ENCODE results near the gene LEMD2. TPM values are rescaled to one million over a fixed set of nuclear protein-coding genes. Genes with fewer than 3 reads are reported as not detected.

LEMD2 gene
- total and polyA plus RNA-seq, 2 donors (not counting 1 experiment from before 2014, with no cell fraction given), result 25.7 to 61.9 TPM

DNA sequence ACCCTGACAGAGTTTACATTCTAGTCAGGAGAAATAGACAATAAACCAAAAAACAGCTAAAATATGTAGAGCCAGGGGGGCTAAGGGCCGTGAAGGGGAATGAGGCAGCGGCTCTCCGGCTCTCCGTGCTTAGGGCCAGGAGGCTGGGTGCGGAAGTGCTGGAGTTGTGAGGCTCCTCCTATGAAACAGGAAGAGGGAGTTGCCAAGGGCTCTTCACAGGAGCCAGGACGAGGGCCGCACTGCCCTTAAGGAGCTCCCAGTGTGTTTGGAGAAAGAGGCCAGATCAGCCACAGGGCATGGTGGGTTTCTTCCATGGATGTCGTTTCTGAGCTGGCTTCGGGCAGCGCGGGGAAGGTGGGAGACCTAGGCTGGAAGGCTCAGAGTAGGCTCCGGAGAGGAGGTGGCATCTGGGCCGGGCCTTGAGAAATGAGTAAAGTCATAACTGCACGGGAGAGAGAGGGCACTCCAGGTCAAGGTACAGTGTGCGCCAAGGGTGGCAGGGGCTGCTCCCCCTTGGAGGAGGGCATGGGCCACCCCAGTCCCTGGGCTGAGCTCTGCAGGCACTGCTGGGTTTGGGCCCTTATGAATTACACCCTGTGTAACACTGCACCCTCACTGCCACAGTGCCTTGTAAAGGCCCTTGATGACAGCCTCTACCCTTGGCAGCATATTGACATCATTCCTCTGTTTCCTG, 35.7 kb upstream of the LEMD2 start:
- Histone ChIP-seq H3K9ac (ENCODE audit: insufficient read depth, low read length) (no peak overlapping the region), H3K27ac (ENCODE audit: insufficient read depth, low read length) (no peak overlapping the region), H3K79me2 (ENCODE audit: control insufficient read depth, insufficient read depth, low read length) (no peaks in the 10 kb centered on the region), H3K9me3 (ENCODE audit: control insufficient read depth, insufficient read depth, low read depth, low read length) (no peaks in the 10 kb centered on the region), H3K4me3 (replicated peaks in 1 of 4; ENCODE audit: control extremely low read depth in 1 of 4, insufficient read depth in 1 of 4, low read depth in 3 of 4, low read length in 4 of 4) (no peak overlapping the region), H3K27me3 (ENCODE audit: control insufficient read depth, insufficient read depth, low read length) (peaks cover 18% of the 10 kb centered on the region), H3K36me3 (ENCODE audit: control insufficient read depth, insufficient read depth, low read length) (no peaks in the 10 kb centered on the region), H4K20me1 (ENCODE audit: control insufficient read depth, extremely low read depth, insufficient read depth, low read length) (no peaks in the 10 kb centered on the region), H2AFZ (ENCODE audit: low read length) (peak overlapping the region; percentile 57), H3K4me1 (ENCODE audit: control insufficient read depth, extremely low read depth, insufficient read depth, low read length) (no peaks in the 10 kb centered on the region), H3K4me2 (ENCODE audit: extremely low read depth, insufficient read depth, low read length) (no peak overlapping the region)
- TF ChIP-seq, protein P1, sequence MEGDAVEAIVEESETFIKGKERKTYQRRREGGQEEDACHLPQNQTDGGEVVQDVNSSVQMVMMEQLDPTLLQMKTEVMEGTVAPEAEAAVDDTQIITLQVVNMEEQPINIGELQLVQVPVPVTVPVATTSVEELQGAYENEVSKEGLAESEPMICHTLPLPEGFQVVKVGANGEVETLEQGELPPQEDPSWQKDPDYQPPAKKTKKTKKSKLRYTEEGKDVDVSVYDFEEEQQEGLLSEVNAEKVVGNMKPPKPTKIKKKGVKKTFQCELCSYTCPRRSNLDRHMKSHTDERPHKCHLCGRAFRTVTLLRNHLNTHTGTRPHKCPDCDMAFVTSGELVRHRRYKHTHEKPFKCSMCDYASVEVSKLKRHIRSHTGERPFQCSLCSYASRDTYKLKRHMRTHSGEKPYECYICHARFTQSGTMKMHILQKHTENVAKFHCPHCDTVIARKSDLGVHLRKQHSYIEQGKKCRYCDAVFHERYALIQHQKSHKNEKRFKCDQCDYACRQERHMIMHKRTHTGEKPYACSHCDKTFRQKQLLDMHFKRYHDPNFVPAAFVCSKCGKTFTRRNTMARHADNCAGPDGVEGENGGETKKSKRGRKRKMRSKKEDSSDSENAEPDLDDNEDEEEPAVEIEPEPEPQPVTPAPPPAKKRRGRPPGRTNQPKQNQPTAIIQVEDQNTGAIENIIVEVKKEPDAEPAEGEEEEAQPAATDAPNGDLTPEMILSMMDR (conservative IDR thresholded peaks at IDR 0.05 in 1 of 2, IDR thresholded peaks at IDR 0.05 in 1 of 2; ENCODE audit: low read depth in 1 of 2, low read length in 2 of 2), result no peak
- TF ChIP-seq EZH2 (IDR thresholded peaks at IDR 0.05; ENCODE audit: low read length, missing control alignments), result no peak
- peak in 1 of 2 donors; percentile 33 for DNase-seq (ENCODE audit: low read depth in 2 of 2)

GRCh38 chr6:33823806-33824205, 34.9 kb upstream of the LEMD2 start:
- no peaks in the 10 kb centered on the region for H3K9me3 ChIP-seq (ENCODE audit: control insufficient read depth, insufficient read depth, low read depth, low read length)
- no peak overlapping the region for H3K4me3 ChIP-seq (replicated peaks in 1 of 4; ENCODE audit: control extremely low read depth in 1 of 4, insufficient read depth in 1 of 4, low read depth in 3 of 4, low read length in 4 of 4)
- no peaks in the 10 kb centered on the region for H3K36me3 ChIP-seq (ENCODE audit: control insufficient read depth, insufficient read depth, low read length)
- H2AFZ ChIP-seq (ENCODE audit: low read length), result no peak overlapping the region
- no peak overlapping the region for H3K9ac ChIP-seq (ENCODE audit: insufficient read depth, low read length)
- no peak overlapping the region for H3K27ac ChIP-seq (ENCODE audit: insufficient read depth, low read length)
- H3K4me2 ChIP-seq (ENCODE audit: extremely low read depth, insufficient read depth, low read length), result no peak overlapping the region
- TF ChIP-seq EZH2 (IDR thresholded peaks at IDR 0.05; ENCODE audit: low read length, missing control alignments), result no peak
- H3K4me1 ChIP-seq (ENCODE audit: control insufficient read depth, extremely low read depth, insufficient read depth, low read length), result no peaks in the 10 kb centered on the region
- H3K27me3 ChIP-seq (ENCODE audit: control insufficient read depth, insufficient read depth, low read length), result peaks cover 19% of the 10 kb centered on the region
- no peak for DNase-seq (ENCODE audit: low read depth in 2 of 2)
- no peaks in the 10 kb centered on the region for H3K79me2 ChIP-seq (ENCODE audit: control insufficient read depth, insufficient read depth, low read length)
- H4K20me1 ChIP-seq (ENCODE audit: control insufficient read depth, extremely low read depth, insufficient read depth, low read length), result no peaks in the 10 kb centered on the region

- no peak overlapping the region for H3K4me3 ChIP-seq (replicated peaks in 1 of 4; ENCODE audit: control extremely low read depth in 1 of 4, insufficient read depth in 1 of 4, low read depth in 3 of 4, low read length in 4 of 4)
- no peaks in the 10 kb centered on the region for H3K9me3 ChIP-seq (ENCODE audit: control insufficient read depth, insufficient read depth, low read depth, low read length)
- H3K9ac ChIP-seq (ENCODE audit: insufficient read depth, low read length), result no peak overlapping the region
- DNase-seq (ENCODE audit: low read depth in 2 of 2), result no peak
- no peak overlapping the region for H3K27ac ChIP-seq (ENCODE audit: insufficient read depth, low read length)
- no peaks in the 10 kb centered on the region for H4K20me1 ChIP-seq (ENCODE audit: control insufficient read depth, extremely low read depth, insufficient read depth, low read length)
- no peaks in the 10 kb centered on the region for H3K4me1 ChIP-seq (ENCODE audit: control insufficient read depth, extremely low read depth, insufficient read depth, low read length)
- H3K36me3 ChIP-seq (ENCODE audit: control insufficient read depth, insufficient read depth, low read length), result no peaks in the 10 kb centered on the region
- H3K4me2 ChIP-seq (ENCODE audit: extremely low read depth, insufficient read depth, low read length), result no peak overlapping the region
- TF ChIP-seq, protein P1 (conservative IDR thresholded peaks at IDR 0.05 in 1 of 2, IDR thresholded peaks at IDR 0.05 in 1 of 2; ENCODE audit: low read depth in 1 of 2, low read length in 2 of 2), result peak in 1 of 2 donors; percentile 19
- TF ChIP-seq EZH2 (IDR thresholded peaks at IDR 0.05; ENCODE audit: low read length, missing control alignments), result no peak
- H2AFZ ChIP-seq (ENCODE audit: low read length), result no peak overlapping the region
- peaks cover 11% of the 10 kb centered on the region for H3K27me3 ChIP-seq (ENCODE audit: control insufficient read depth, insufficient read depth, low read length)
- no peaks in the 10 kb centered on the region for H3K79me2 ChIP-seq (ENCODE audit: control insufficient read depth, insufficient read depth, low read length)
These were observed 33.9 kb upstream of the LEMD2 start for GRCh38 chr6:33822575-33823395.
